Erythroblast (primary cell): ENCODE data around the gene GOLGA6B.

ENCODE experiments used
- DNase-seq, 2 experiments: peaks; one replicate each; lab custom pipeline; 2025; lab: John Stamatoyannopoulos, UW
- GATA1 ChIP-seq: IDR thresholded peaks from 2 replicates; pipeline ENCODE4 v1.6.1; 2011; ENCODE audit warnings: low read depth, mild to moderate bottlenecking, control low read depth, low read length, moderate library complexity
- POLR2A ChIP-seq: IDR thresholded peaks from 2 replicates; pipeline ENCODE4 v1.6.1; 2011; ENCODE audit warnings: mild to moderate bottlenecking, low read length

Gene GOLGA6B

GRCh38 chr15:72706266-72706665, 51.8 kb downstream of the GOLGA6B start:
- no peak for DNase-seq
- TF ChIP-seq POLR2A (no peak), GATA1 (no peak)

- DNase-seq, result peak in 1 of 2 experiments; percentile 8
These were observed 54.2 kb downstream of the GOLGA6B start for GRCh38 chr15:72708551-72709303.
